K562 (cell line): ENCODE measurements around the gene SLC16A12. TPM values are rescaled to one million over a fixed set of nuclear protein-coding genes. Genes with fewer than 3 reads are reported as not detected.

Source experiments
- CCAR2 ChIP-seq: fragments of 200-400 bp; formaldehyde crosslinking; IDR thresholded peaks from 2 replicates; pipeline ENCODE4 v1.6.1; 2017; ENCODE audit warnings: mild to moderate bottlenecking, low read depth, low read length
- CHD4 ChIP-seq: fragments of 200-600 bp; sonication (generic); IDR thresholded peaks from 3 replicates; pipeline ENCODE4 v1.6.1; 2012; ENCODE audit warnings: low read depth, mild to moderate bottlenecking, mixed read lengths, low read length, inconsistent platforms; ENCODE audit not compliant: insufficient read depth, insufficient replicate concordance, poor library complexity, severe bottlenecking
- E2F4 ChIP-seq: sonication (generic); formaldehyde crosslinking; IDR thresholded peaks from 2 replicates; pipeline ENCODE4 v1.8.0; 2022; ENCODE audit warnings: mild to moderate bottlenecking, low read depth, missing genetic modification reagents
- KLF10 ChIP-seq: fragments of 250-450 bp; sonication (Bioruptor Pico); IDR thresholded peaks from 2 replicates; pipeline ENCODE4 v1.6.1; 2021; ENCODE audit warnings: matching md5 sums
- MYBL2 ChIP-seq, 2 experiments: fragments of 450-650 bp in 1 of 2; sonication (generic) in 1 of 2; formaldehyde crosslinking in 1 of 2; IDR thresholded peaks; 2 replicates each; pipeline versions ENCODE4 v1.6.1 to v1.8.1; 2017 to 2022; ENCODE audit warnings: borderline replicate concordance in 1 of 2, inconsistent platforms in 1 of 2, low read depth in 1 of 2, mild to moderate bottlenecking in 1 of 2, missing genetic modification reagents in 1 of 2, moderate library complexity in 1 of 2
- SRF ChIP-seq, 2 experiments: fragments of 250-450, 450-650 bp in 1 of 2; sonication (Bioruptor Pico) in 1 of 2; sonication (generic) in 1 of 2; formaldehyde crosslinking; IDR thresholded peaks; 2 replicates each; pipeline versions ENCODE4 v1.5.0 to v1.5.1; 2020 to 2022; ENCODE audit warnings: mild to moderate bottlenecking in 1 of 2, missing genetic modification reagents in 1 of 2
- THAP12 ChIP-seq: fragments of 250-450 bp; sonication (Bioruptor Pico); IDR thresholded peaks from 2 replicates; pipeline ENCODE4 v1.9.0; 2021; ENCODE audit warnings: mild to moderate bottlenecking, inconsistent platforms
- ZBTB33 ChIP-seq: sonication (generic); formaldehyde crosslinking; IDR thresholded peaks from 2 replicates; pipeline ENCODE4 v1.8.1; 2023; ENCODE audit warnings: mild to moderate bottlenecking, missing genetic modification reagents
- ZNF696 ChIP-seq: fragments of 250-450 bp; sonication (Bioruptor Pico); conservative IDR thresholded peaks from 2 replicates; pipeline ENCODE4 v1.4.0; 2020; ENCODE audit warnings: mild to moderate bottlenecking, moderate library complexity
- polyA plus RNA-seq, 8 experiments: library from polyadenylated mRNA; depleted of rRNA in 4 of 8; stranded (reverse) in 5 of 8; unstranded in 3 of 8; fragments of >200 nt; fragmentation: Nextera tagmentation in 2 of 8; fragmentation: Illumina TruSeq in 1 of 8; extraction: Ambion mirVana in 2 of 8; extraction: Trizol in 1 of 8; gene quantifications; 2 replicates each; pipeline versions ENCODE4 v1.2.1 to v1.2.3, GENCODE V29; 2011 to 2014; ENCODE audit warnings: inconsistent platforms in 1 of 8, missing spikeins in 1 of 8
- total RNA-seq, 7 experiments: library from RNA; depleted of rRNA in 6 of 7; stranded (reverse); fragments of >200 nt in 6 of 7; fragmentation: Illumina TruSeq in 2 of 7; extraction: Trizol in 2 of 7; gene quantifications; 2 replicates each; pipeline versions ENCODE4 v1.2.1 to v1.2.3, GENCODE V29; 2011 to 2021; ENCODE audit warnings: low replicate concordance in 1 of 7
- TF ChIP-seq, protein P1 (sequence below), 2 experiments: fragments of 450-650 bp; IDR thresholded peaks; 2 replicates each; pipeline ENCODE4 v1.6.1; 2018; ENCODE audit warnings: mild to moderate bottlenecking in 2 of 2, low read depth in 1 of 2; ENCODE audit not compliant: partially characterized antibody in 2 of 2
- TF ChIP-seq, protein P2 (sequence below): fragments of 450-650 bp; IDR thresholded peaks from 2 replicates; pipeline ENCODE4 v1.6.1; 2016; ENCODE audit warnings: missing biosample characterization, missing genetic modification characterization

Gene SLC16A12
- total and polyA plus RNA-seq, 9 of the 15 experiments (the other 6 are each of a cell fraction or from before 2014, with no cell fraction given): not detected

DNA sequence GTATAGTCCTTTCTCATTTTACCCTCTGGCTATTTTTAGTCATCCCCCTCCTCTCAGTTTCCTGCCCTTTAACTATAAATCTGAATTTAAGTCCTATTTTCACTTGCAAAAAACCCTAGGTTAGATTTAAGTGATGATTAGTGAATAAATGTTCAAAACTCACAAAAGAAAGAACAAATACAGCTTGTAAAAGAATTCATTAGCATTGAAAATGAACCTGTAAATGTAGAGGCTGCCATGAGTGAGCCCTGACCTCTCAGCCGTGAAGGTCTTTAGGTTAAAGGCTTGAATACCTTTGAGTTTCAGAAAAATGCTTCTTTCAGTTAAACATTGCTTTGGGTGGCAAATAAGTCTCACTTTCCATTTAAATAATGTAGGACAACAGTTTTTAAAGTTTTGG lies 2.0 kb upstream of the SLC16A12 start (continued):
- TF ChIP-seq, protein P1, sequence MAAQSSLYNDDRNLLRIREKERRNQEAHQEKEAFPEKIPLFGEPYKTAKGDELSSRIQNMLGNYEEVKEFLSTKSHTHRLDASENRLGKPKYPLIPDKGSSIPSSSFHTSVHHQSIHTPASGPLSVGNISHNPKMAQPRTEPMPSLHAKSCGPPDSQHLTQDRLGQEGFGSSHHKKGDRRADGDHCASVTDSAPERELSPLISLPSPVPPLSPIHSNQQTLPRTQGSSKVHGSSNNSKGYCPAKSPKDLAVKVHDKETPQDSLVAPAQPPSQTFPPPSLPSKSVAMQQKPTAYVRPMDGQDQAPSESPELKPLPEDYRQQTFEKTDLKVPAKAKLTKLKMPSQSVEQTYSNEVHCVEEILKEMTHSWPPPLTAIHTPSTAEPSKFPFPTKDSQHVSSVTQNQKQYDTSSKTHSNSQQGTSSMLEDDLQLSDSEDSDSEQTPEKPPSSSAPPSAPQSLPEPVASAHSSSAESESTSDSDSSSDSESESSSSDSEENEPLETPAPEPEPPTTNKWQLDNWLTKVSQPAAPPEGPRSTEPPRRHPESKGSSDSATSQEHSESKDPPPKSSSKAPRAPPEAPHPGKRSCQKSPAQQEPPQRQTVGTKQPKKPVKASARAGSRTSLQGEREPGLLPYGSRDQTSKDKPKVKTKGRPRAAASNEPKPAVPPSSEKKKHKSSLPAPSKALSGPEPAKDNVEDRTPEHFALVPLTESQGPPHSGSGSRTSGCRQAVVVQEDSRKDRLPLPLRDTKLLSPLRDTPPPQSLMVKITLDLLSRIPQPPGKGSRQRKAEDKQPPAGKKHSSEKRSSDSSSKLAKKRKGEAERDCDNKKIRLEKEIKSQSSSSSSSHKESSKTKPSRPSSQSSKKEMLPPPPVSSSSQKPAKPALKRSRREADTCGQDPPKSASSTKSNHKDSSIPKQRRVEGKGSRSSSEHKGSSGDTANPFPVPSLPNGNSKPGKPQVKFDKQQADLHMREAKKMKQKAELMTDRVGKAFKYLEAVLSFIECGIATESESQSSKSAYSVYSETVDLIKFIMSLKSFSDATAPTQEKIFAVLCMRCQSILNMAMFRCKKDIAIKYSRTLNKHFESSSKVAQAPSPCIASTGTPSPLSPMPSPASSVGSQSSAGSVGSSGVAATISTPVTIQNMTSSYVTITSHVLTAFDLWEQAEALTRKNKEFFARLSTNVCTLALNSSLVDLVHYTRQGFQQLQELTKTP (IDR thresholded peaks at IDR 0.05; ENCODE audit: low read depth in 1 of 2, partially characterized antibody in 2 of 2): no peak
- TF ChIP-seq, protein P2, sequence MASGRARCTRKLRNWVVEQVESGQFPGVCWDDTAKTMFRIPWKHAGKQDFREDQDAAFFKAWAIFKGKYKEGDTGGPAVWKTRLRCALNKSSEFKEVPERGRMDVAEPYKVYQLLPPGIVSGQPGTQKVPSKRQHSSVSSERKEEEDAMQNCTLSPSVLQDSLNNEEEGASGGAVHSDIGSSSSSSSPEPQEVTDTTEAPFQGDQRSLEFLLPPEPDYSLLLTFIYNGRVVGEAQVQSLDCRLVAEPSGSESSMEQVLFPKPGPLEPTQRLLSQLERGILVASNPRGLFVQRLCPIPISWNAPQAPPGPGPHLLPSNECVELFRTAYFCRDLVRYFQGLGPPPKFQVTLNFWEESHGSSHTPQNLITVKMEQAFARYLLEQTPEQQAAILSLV (tag): no peak
- TF ChIP-seq MYBL2 (IDR thresholded peaks at IDR 0.05; ENCODE audit: low read depth): no peak
- TF ChIP-seq MYBL2 (CRISPR knock-in tag; IDR thresholded peaks at IDR 0.05; ENCODE audit: borderline replicate concordance): no peak
- TF ChIP-seq E2F4 (CRISPR knock-in tag): no peak
- TF ChIP-seq CHD4: no peak
- no peak for TF ChIP-seq SRF (CRISPR knock-in tag; IDR thresholded peaks at IDR 0.05)
- no peak for TF ChIP-seq ZNF696
- no peak for TF ChIP-seq ZBTB33
- TF ChIP-seq THAP12 (CRISPR knock-in tag): no peak
- TF ChIP-seq CCAR2: no peak
- TF ChIP-seq KLF10 (CRISPR knock-in tag): no peak
